Fibroblast of villous mesenchyme (primary cell): ENCODE results near the gene STAT4. TPM values are rescaled to one million over a fixed set of nuclear protein-coding genes. Genes with fewer than 3 reads are reported as not detected.

Experiments
- DNase-seq: peaks from one replicate; pipeline ENCODE4 v3.0.0-alpha.2; 2010; ENCODE audit warnings: low read depth
- H3K4me3 ChIP-seq: 2 replicates; pipeline ENCODE4 v1.5.1; 2011; ENCODE audit warnings: low read depth, mild to moderate bottlenecking, low read length
- CTCF ChIP-seq: IDR thresholded peaks from 2 replicates; pipeline ENCODE4 v1.5.1; 2012; ENCODE audit warnings: low read depth, mild to moderate bottlenecking, low read length; ENCODE audit not compliant: insufficient read depth
- total RNA-seq: library from RNA; depleted of rRNA; stranded (reverse); fragments of >200 nt; gene quantifications from 2 replicates; pipeline ENCODE4 v1.2.3, GENCODE V29; 2012

The STAT4 gene
- total RNA-seq, 1 donor = 2.6 TPM

DNA sequence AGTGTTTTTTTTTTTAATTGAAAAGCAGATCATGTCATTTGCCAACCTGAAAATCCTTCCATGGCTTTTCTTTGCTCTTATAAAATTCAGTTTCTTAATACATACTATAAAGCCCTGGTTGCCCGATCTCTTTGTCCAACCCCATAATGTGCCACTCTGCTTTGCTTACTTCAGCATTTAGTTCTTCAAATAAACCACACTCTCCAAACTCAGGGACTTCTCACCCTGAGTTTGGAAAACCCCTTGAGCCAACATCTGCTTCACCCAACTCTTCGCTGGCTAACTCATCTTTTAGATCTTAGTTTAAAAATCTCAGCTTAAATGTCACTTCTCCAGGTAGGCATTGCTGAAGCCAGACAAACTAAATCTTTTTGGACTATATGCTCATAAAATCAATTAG lies 135.6 kb downstream of the STAT4 start:
- DNase-seq = no peak
- no peak overlapping the region for H3K4me3 ChIP-seq
- TF ChIP-seq CTCF = no peak

- TF ChIP-seq CTCF = no peak
- DNase-seq = no peak
- H3K4me3 ChIP-seq = peak overlapping the region; percentile 66
These were observed 136.2 kb downstream of the STAT4 start for GRCh38 chr2:191014653-191015020.

DNA sequence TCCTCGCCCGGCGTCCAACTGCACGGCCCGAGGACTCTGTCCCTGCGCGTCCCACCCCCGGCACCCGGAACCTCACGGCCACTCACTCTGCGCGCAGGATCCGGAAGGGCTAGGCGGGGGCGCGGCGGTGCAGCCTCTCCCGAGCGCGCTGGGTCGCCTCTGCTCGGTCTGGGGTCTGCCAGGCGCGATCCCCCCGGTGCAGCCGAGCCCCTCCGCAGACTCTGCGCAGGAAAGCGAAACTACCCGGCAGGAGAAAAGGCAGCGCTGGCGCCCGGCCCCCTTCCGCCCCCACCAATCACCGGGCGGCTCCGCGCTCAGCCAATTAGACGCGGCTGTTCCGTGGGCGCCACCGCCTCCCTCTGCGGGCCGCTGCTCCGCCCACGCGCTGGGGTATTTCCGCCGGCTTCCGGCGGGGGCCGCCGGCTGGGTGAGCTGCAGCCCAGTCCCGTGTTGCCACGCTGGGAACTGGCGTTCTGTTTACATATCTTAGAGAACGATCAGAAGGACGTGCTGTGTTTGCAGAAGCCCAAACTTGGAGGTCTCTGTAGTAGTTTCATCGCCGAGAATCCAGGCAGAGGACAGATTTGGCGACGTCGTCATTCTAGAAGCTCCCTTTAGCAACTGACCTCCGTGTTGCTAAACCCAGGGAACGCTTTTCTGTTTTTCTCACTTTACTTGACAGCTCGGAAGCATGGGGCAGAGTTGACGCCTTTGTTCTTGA lies 136.7 kb downstream of the STAT4 start, which contains the start of gene STAT1:
Gene STAT1 (minus strand): TSS at position 240 of the 721 bp plus-strand sequence. CDS start 4,168 bp downstream, outside the sequence.
- H3K4me3 ChIP-seq = peak within 1 kb of the TSS; percentile 66
- peak; percentile 96 for DNase-seq
- TF ChIP-seq CTCF = no peak

DNA sequence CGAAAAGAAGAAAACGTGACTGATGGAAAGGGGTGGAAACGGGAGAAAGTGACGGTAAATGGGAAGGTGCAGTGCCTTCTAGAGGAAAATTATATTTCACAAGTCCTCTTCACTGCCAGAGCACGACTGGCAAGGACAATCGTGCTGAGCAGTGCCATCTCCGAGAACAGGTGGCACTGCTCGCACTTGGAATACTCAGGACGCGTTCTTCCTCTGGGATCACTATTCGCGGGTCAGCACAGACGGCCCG lies 137.2 kb downstream of the STAT4 start:
- DNase-seq = no peak
- no peak for TF ChIP-seq CTCF

DNA sequence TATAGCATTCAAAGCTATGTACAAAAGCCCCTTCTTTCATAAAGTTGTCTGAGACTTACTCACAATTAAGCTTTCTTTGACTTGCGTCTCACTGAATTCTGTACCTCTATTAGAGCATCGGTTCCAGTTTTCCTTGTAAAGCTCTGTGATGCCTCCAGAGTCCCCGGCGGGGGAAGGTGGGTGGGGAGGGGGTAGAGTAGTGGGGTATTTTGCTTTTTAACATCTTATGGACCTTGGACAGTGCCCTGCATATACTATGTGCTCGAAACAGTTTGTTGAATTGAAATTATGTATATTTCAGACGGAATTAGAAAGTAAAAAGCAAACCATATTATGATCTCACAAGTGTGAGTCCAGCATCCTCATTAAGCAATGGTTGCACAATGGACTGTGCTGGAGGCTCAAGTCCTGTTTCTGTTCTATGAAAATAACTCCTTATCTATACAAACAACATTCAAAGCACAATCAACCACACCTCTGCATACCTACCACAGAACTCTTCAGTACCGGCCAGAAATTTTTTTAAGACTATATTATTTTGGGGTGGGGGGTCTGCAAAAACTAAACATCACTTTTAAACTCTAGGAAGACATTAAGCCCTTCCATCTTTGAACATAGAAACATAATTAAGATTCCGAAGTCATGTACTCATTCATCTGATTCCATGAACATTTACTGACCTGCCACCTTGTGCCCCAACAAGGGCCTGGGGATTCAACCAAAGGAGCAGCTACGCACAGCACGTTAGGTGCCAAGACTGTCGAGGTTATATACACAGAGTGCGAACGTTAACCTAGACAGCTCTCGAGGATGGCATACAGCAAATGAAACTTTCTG lies 137.7 kb downstream of the STAT4 start:
- peak overlapping the region; percentile 66 for H3K4me3 ChIP-seq
- no peak for TF ChIP-seq CTCF
- DNase-seq = peak; percentile 77

More for the DNA sequence above, 137.2 kb downstream of the STAT4 start:
- peak overlapping the region; percentile 66 for H3K4me3 ChIP-seq

DNA sequence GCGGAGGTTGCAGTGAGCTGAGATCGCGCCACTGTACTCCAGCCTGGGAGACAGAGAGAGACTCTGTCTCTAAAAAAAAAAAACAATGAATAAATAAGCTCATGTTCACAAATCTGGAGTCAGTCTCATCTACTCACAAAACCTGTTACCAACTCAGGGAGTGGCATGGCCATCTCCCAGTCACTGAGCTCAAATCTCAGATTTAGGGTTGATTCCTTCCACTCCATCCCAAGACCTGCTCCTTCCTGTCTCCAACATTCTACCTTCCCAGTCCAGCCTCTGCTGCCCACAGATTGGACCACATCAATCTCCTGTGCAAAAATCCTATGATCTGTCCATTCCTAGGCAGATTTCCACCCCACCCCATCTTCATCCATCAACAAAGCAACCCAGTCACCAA lies 138.4 kb downstream of the STAT4 start:
- DNase-seq = no peak
- H3K4me3 ChIP-seq = peak overlapping the region; percentile 66
- TF ChIP-seq CTCF = no peak
